Stimulated activated CD8-positive, alpha-beta memory T cell treated with anti-CD3 and anti-CD28 coated beads, Interleukin-7, amount 100 ng/mL, for 24 hours (primary cell): ENCODE results near the gene P2RY8.
"Not testable (repeated sequence)": the region's sequence is repeated elsewhere in the genome, so short reads cannot be mapped to it uniquely, and the experiment has no call there.

Experiments used
- DNase-seq: peaks from one replicate; pipeline ENCODE4 v3.0.0-alpha.2; 2020; ENCODE audit warnings: low read depth

Gene P2RY8

GRCh38 chrX:1444561-1445500 lies 92.2 kb downstream of the P2RY8 start:
- no peak for DNase-seq

- no peak for DNase-seq
These were observed 93.4 kb downstream of the P2RY8 start for GRCh38 chrX:1443496-1444075.

GRCh38 chrX:1442724-1443367 lies 94.1 kb downstream of the P2RY8 start:
- no peak for DNase-seq

GRCh38 chrX:1442016-1442665 lies 94.8 kb downstream of the P2RY8 start:
- DNase-seq = no peak

GRCh38 chrX:1440506-1440905 lies 96.5 kb downstream of the P2RY8 start:
- DNase-seq = no peak

- DNase-seq = no peak
These were observed 101.6 kb downstream of the P2RY8 start for GRCh38 chrX:1435241-1435895.

DNA sequence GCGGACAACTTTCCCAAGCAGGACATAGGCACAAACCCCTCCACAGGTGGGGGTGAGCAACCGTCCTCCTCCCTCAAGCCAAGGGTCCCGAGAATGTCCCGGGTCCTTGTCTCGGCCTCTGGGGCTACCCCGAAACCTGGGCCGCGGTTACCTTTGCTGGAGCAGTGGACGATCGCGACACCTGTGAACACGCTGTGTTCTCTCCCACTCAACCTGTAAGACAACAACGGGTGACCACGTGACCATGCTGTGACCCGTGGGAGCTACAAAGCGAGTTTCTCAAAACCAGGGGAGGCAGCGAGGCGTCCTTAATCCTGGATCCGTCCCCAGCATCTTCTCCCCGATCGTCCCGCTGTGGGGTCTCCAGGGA lies 102.1 kb downstream of the P2RY8 start:
- DNase-seq = no peak

GRCh38 chrX:1433646-1434357 lies 103.2 kb downstream of the P2RY8 start:
- DNase-seq = no peak

- no peak for DNase-seq
These were observed 106.5 kb downstream of the P2RY8 start for GRCh38 chrX:1430451-1430850.

- no peak for DNase-seq
These were observed 109.2 kb downstream of the P2RY8 start for GRCh38 chrX:1427756-1428155.

GRCh38 chrX:1426321-1426720 lies 110.7 kb downstream of the P2RY8 start:
- DNase-seq = not testable (repeated sequence)

GRCh38 chrX:1425381-1425780 lies 111.6 kb downstream of the P2RY8 start:
- DNase-seq = no peak

- no peak for DNase-seq
These were observed 112.7 kb downstream of the P2RY8 start for GRCh38 chrX:1424147-1424851.

- DNase-seq = no peak
These were observed 113.8 kb downstream of the P2RY8 start for GRCh38 chrX:1423215-1423614.

DNA sequence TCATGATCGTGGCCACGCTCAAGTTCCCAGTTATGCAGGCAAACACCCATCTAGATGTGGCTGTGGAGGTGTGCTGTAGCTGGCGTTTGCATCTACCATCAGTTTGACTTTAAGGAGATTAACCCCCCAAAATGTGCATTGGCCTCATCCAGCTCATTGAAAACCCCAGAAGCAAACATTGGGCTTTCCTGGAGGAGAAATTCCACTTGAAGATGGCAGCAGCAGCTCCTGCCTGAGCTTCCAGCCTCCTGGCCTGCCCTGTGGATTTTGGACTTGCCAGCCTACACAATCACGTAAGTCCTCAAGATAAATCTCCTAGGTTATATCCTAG lies 114.9 kb downstream of the P2RY8 start:
- no peak for DNase-seq

DNA sequence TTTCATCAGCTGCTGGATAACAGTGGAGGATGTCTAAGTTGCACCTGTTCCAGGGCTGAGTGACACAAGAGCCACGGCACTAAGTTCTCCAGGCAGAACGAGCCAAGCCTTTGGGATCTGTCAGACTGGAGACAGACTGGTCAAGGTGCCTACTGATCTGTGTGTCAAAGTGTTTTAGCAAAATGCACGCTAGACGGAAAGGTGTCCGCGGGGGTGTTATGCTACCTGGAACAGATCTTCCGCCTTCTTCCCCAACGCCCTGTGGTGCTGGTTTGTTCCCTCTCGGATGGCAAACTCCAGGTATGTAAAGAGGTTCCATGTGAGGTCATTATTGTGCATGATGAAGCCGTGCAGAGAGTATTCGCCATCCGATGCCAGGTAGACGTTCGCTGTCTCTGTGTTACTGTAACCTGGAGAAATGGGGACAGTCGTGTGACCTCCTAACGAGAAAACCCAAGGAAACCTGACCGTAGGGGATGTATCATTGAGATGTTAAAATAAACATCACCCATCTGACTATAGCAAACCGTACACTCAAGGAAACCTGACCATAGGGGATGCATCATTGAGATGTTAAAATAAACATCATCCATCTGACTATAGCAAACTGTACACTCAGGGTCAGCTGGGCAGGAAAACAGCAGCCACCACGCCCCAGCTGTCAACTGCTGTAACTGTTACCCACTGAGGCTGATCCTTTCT lies 115.4 kb downstream of the P2RY8 start:
- no peak for DNase-seq

- no peak for DNase-seq
These were observed 116.6 kb downstream of the P2RY8 start for GRCh38 chrX:1420371-1420770.

DNA sequence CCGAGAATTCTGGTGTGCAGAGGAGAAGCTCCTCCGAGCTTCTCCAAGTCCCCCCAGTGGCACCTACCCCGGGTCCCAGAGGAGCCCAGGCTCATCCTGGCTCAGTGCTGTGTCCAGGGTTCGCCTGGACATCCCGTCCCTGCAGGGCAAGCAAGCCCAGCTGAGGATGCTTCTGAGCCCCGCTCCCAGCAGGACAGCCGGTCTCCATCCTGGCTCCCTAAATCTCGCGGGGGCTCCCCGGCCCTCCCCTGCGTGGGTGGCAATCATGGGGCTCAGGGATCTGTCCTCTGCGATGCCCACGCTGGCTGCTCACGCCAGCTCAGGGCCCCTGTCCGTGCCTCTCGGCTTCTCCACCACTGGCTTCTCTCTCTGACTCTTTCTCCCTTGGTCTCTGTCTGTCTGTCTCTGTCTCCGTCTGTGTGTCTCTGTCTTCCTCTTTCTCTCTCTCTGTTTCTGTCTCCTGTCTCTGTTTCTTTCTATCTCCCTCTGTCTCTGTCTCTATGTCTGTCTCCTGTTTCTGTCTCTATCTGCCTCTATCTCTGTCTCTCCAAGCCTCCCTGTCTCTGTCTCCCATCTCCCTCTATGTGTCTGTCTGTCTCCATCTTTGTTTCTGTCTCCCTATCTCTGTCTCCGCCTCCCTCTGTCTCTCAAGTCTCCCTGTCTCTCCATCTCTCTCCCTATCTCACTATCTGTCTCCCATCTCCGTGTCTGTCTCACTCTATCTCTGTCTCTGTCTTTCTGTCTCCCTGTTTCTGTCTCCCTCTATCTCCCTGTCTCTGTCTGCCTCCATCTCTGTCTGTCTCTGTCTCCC lies 117.2 kb downstream of the P2RY8 start:
- no peak for DNase-seq

DNA sequence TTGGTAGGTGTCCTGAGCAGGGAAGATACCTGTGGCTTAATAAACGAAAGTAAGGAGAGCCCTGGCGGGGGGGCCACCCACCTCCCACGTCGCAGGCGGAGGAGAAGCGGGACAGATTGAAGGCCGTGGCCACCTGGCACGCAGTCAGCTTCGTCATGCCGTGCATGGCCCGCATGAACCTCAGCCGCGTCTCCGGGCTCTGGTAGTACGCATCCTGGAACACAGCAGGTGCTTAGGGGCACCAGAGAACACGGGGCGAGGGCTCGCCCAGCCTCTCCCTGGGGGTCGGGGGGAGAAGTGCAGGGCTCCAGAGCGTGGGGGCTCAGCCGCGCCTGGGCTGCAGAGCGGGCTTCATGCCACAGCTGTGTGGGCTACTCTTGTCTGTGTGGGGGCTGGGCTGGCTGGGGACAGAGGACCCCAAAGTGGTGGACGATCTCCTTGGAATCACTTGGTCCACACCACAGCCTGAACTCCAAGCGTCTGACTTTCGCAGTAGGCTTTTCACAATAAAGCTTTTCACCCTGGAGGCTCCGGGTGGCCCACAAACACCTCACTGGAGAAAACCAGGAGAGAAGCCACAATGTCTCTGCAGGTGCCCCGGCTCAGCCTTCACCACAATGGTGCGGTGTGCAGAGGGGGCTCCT lies 118.0 kb downstream of the P2RY8 start:
- no peak for DNase-seq
